Measurements from ENCODE around the gene PSME4. TPM values are rescaled to one million over a fixed set of nuclear protein-coding genes. Genes with fewer than 3 reads are reported as not detected.
"Not testable (repeated sequence)": the region's sequence is repeated elsewhere in the genome, so short reads cannot be mapped to it uniquely, and the experiment has no call there.

The PSME4 gene
- total RNA-seq, 1 experiment from 2014 or later: 87.4 TPM

GRCh38 chr2:53840580-53840979, 130.2 kb downstream of the PSME4 start:
- Histone ChIP-seq H2BK12ac (ENCODE audit: insufficient read length, low read depth, low read length) (no peak overlapping the region), H3K4me2 (ENCODE audit: insufficient read depth, insufficient read length, low read length) (no peak overlapping the region), H4K20me1 (ENCODE audit: control insufficient read depth, insufficient read depth, insufficient read length) (no peaks in the 10 kb centered on the region), H3K79me2 (ENCODE audit: insufficient read depth, low read length) (no peaks in the 10 kb centered on the region), H2BK120ac (ENCODE audit: low read depth, low read length, poor library complexity, severe bottlenecking) (no peak overlapping the region), H3K14ac (ENCODE audit: insufficient read depth, low read length) (no peak overlapping the region), H2AFZ (ENCODE audit: low read length) (no peak overlapping the region), H2AK5ac (ENCODE audit: insufficient read length, low read length) (no peak overlapping the region), H2BK15ac (ENCODE audit: low read depth, low read length) (no peak overlapping the region), H3K18ac (ENCODE audit: insufficient read length, low read depth, low read length) (no peak overlapping the region), H3K4me1 (ENCODE audit: insufficient read depth, low read length) (no peaks in the 10 kb centered on the region), H3K9ac (ENCODE audit: extremely low read depth, insufficient read length, low read length) (no peak overlapping the region), H4K91ac (ENCODE audit: insufficient read length, low read depth, low read length) (no peak overlapping the region), H4K5ac (ENCODE audit: insufficient read length, low read depth, low read length) (no peak overlapping the region), H3K79me1 (ENCODE audit: insufficient read depth, low read depth, low read length, poor library complexity, severe bottlenecking) (no peaks in the 10 kb centered on the region), H3K23ac (ENCODE audit: insufficient read length, low read depth, low read length) (no peak overlapping the region), H2BK20ac (ENCODE audit: low read depth, low read length, poor library complexity, severe bottlenecking) (no peak overlapping the region), H3K56ac (ENCODE audit: insufficient read length, low read depth, low read length) (no peak overlapping the region), H3K4ac (ENCODE audit: low read depth, low read length) (no peak overlapping the region), H3K27ac (ENCODE audit: insufficient read length, low read depth, low read length) (no peak overlapping the region), H3K27me3 (ENCODE audit: insufficient read depth, low read length) (no peaks in the 10 kb centered on the region), H2BK5ac (ENCODE audit: insufficient read length, low read length) (no peak overlapping the region), H3K9me3 (ENCODE audit: control insufficient read depth, low read depth, low read length) (no peaks in the 10 kb centered on the region), H3K23me2 (ENCODE audit: insufficient read length, low read depth, low read length, poor library complexity, severe bottlenecking) (no peaks in the 10 kb centered on the region), H3T11ph (ENCODE audit: low read length) (no peak overlapping the region), H4K8ac (replicated peaks; ENCODE audit: insufficient read length, low read depth, low read length) (no peak overlapping the region)
- H3K4me3 Mint-ChIP-seq: no peak overlapping the region
- DNase-seq: no peak
- no peak overlapping the region for H3K27ac Mint-ChIP-seq
- no peak for TF ChIP-seq CTCF (conservative IDR thresholded peaks at IDR 0.05)
- peaks cover 0 to 2% (median 0%) of the 10 kb centered on the region in 3 experiments; a peak in 4 of 7 replicates for H3K36me3 Mint-ChIP-seq (ENCODE audit: insufficient read depth in 1 of 3, low read depth in 3 of 3)
- no CpG with 5 or more reads among the region's 1 CpG for WGBS (ENCODE audit: extremely low coverage, insufficient read length, low lambda C conversion rate)
- H3K27me3 Mint-ChIP-seq (ENCODE audit: low read depth): no peaks in the 10 kb centered on the region
- H3K4me1 Mint-ChIP-seq: no peaks in the 10 kb centered on the region
- H3K9me3 Mint-ChIP-seq: peaks cover 4 to 10% of the 10 kb centered on the region in 2 experiments; a peak in 2 of 5 replicates

GRCh38 chr2:53829980-53830290, 140.9 kb downstream of the PSME4 start:
- not testable (repeated sequence) for H3K4me3 Mint-ChIP-seq; H3K79me1 ChIP-seq (ENCODE audit: insufficient read depth, low read depth, low read length, poor library complexity, severe bottlenecking); H3K27me3 Mint-ChIP-seq (ENCODE audit: low read depth); H3K23ac ChIP-seq (ENCODE audit: insufficient read length, low read depth, low read length); H3T11ph ChIP-seq (ENCODE audit: low read length); H3K4ac ChIP-seq (ENCODE audit: low read depth, low read length); H4K20me1 ChIP-seq (ENCODE audit: control insufficient read depth, insufficient read depth, insufficient read length); H2AFZ ChIP-seq (ENCODE audit: low read length); H3K79me2 ChIP-seq (ENCODE audit: insufficient read depth, low read length); H3K9ac ChIP-seq (ENCODE audit: extremely low read depth, insufficient read length, low read length); H4K91ac ChIP-seq (ENCODE audit: insufficient read length, low read depth, low read length); H2BK120ac ChIP-seq (ENCODE audit: low read depth, low read length, poor library complexity, severe bottlenecking); H2BK15ac ChIP-seq (ENCODE audit: low read depth, low read length); H3K27me3 ChIP-seq (ENCODE audit: insufficient read depth, low read length); H3K4me2 ChIP-seq (ENCODE audit: insufficient read depth, insufficient read length, low read length); H3K27ac ChIP-seq (ENCODE audit: insufficient read length, low read depth, low read length); H3K56ac ChIP-seq (ENCODE audit: insufficient read length, low read depth, low read length); H3K23me2 ChIP-seq (ENCODE audit: insufficient read length, low read depth, low read length, poor library complexity, severe bottlenecking); H2AK5ac ChIP-seq (ENCODE audit: insufficient read length, low read length); H3K14ac ChIP-seq (ENCODE audit: insufficient read depth, low read length); DNase-seq; H2BK5ac ChIP-seq (ENCODE audit: insufficient read length, low read length); H3K36me3 Mint-ChIP-seq (ENCODE audit: insufficient read depth in 1 of 3, low read depth in 3 of 3); H3K9me3 Mint-ChIP-seq; H2BK12ac ChIP-seq (ENCODE audit: insufficient read length, low read depth, low read length); H3K18ac ChIP-seq (ENCODE audit: insufficient read length, low read depth, low read length); H3K9me3 ChIP-seq (ENCODE audit: control insufficient read depth, low read depth, low read length); H4K5ac ChIP-seq (ENCODE audit: insufficient read length, low read depth, low read length); H2BK20ac ChIP-seq (ENCODE audit: low read depth, low read length, poor library complexity, severe bottlenecking); H4K8ac ChIP-seq (replicated peaks; ENCODE audit: insufficient read length, low read depth, low read length)
- H3K4me1 ChIP-seq (ENCODE audit: insufficient read depth, low read length): peaks cover 10% of the 10 kb centered on the region; the same call in 1 of the 2 replicates
- peaks cover 29 to 30% of the 10 kb centered on the region in 2 experiments for H3K4me1 Mint-ChIP-seq
- peak overlapping the region in 2 of 3 experiments; percentile 57 to 59; a peak in 2 of 7 replicates for H3K27ac Mint-ChIP-seq
- no CpG with 5 or more reads among the region's 4 CpGs for WGBS (ENCODE audit: extremely low coverage, insufficient read length, low lambda C conversion rate)
